ENCODE data around the gene PPARD.
"Not testable (repeated sequence)": the region's sequence is repeated elsewhere in the genome, so short reads cannot be mapped to it uniquely, and the experiment has no call there.

The PPARD gene

GRCh38 chr6:35413911-35414310, 71.6 kb downstream of the PPARD start:
- DNase-seq: no peak

GRCh38 chr6:35415065-35415891, 72.9 kb downstream of the PPARD start:
- peak; percentile 99 for DNase-seq

- no peak for DNase-seq
These were observed 75.8 kb downstream of the PPARD start for GRCh38 chr6:35417979-35418661.

GRCh38 chr6:35419417-35419816, 77.1 kb downstream of the PPARD start:
- DNase-seq: no peak

- no peak for DNase-seq
These were observed 77.6 kb downstream of the PPARD start for GRCh38 chr6:35419961-35420360.

- no peak for DNase-seq
These were observed 82.9 kb downstream of the PPARD start for GRCh38 chr6:35425284-35425683.

- no peak for DNase-seq
These were observed 83.7 kb downstream of the PPARD start for GRCh38 chr6:35426074-35426473.

- no peak for DNase-seq
These were observed 85.1 kb downstream of the PPARD start for GRCh38 chr6:35427435-35427834.

GRCh38 chr6:35427851-35428321, 85.5 kb downstream of the PPARD start:
- no peak for DNase-seq

- DNase-seq: no peak
These were observed 86.2 kb downstream of the PPARD start for GRCh38 chr6:35428421-35429149.

GRCh38 chr6:35429463-35429862, 87.1 kb downstream of the PPARD start:
- no peak for DNase-seq

GRCh38 chr6:35432291-35432690, 89.9 kb downstream of the PPARD start:
- DNase-seq: no peak

- DNase-seq: not testable (repeated sequence)
These were observed 90.3 kb downstream of the PPARD start for GRCh38 chr6:35432702-35433101.

GRCh38 chr6:35435074-35435837, 92.9 kb downstream of the PPARD start:
- DNase-seq: no peak

GRCh38 chr6:35436071-35436857, 93.9 kb downstream of the PPARD start:
- no peak for DNase-seq

- DNase-seq: not testable (repeated sequence)
These were observed 96.2 kb downstream of the PPARD start for GRCh38 chr6:35438378-35439065.

- DNase-seq: no peak
These were observed 97.0 kb downstream of the PPARD start for GRCh38 chr6:35439308-35439707.

- DNase-seq: no peak
These were observed 98.8 kb downstream of the PPARD start for GRCh38 chr6:35441205-35441604.

GRCh38 chr6:35441642-35442041, 99.3 kb downstream of the PPARD start:
- no peak for DNase-seq

- DNase-seq: no peak
These were observed 100.3 kb downstream of the PPARD start for GRCh38 chr6:35442693-35443092.

GRCh38 chr6:35443341-35444030, 101.1 kb downstream of the PPARD start:
- no peak for DNase-seq

Data from NCI-H2029 (cell line).